SK-N-SH treated with all-trans-retinoic acid at 6 μM for 48 hours (cell line): ENCODE measurements around the gene NOC4L.

Source experiments
- ATAC-seq: fragments of 200-7000 bp; cut with Tn5 transposase; 3 replicates; pipeline ENCODE4 v1.9.1; 2020; ENCODE audit warnings: mild to moderate bottlenecking, moderate library complexity
- ARNTL ChIP-seq: fragments of 450-650 bp; formaldehyde crosslinking; IDR thresholded peaks from 2 replicates; pipeline ENCODE4 v1.5.0; 2020; ENCODE audit warnings: low read depth, mild to moderate bottlenecking, moderate library complexity, borderline replicate concordance
- BACH2 ChIP-seq: fragments of 250-450 bp; sonication (Bioruptor Pico); IDR thresholded peaks from 2 replicates; pipeline ENCODE4 v1.9.0; 2021; ENCODE audit warnings: mild to moderate bottlenecking, borderline replicate concordance
- CREB5 ChIP-seq: fragments of 250-450 bp; sonication (Bioruptor Pico); IDR thresholded peaks from 2 replicates; pipeline ENCODE4 v1.5.1; 2020; ENCODE audit warnings: low read depth, mild to moderate bottlenecking, moderate library complexity
- CSDC2 ChIP-seq: fragments of 250-450 bp; sonication (Bioruptor Pico); IDR thresholded peaks from 2 replicates; pipeline ENCODE4 v1.5.0; 2020; ENCODE audit warnings: mild to moderate bottlenecking, moderate library complexity
- ESRRG ChIP-seq: fragments of 250-450 bp; sonication (Bioruptor Pico); IDR thresholded peaks from 2 replicates; pipeline ENCODE4 v1.6.1; 2021; ENCODE audit warnings: mild to moderate bottlenecking
- GLIS3 ChIP-seq: fragments of 250-450 bp; sonication (Bioruptor Pico); IDR thresholded peaks from 2 replicates; pipeline ENCODE4 v1.5.0; 2020; ENCODE audit warnings: mild to moderate bottlenecking, moderate library complexity
- ISL1 ChIP-seq: fragments of 250-450 bp; sonication (Bioruptor Pico); IDR thresholded peaks from 2 replicates; pipeline ENCODE4 v2.1.2; 2022; ENCODE audit warnings: mild to moderate bottlenecking, moderate library complexity
- OSR1 ChIP-seq: fragments of 250-450 bp; sonication (Bioruptor Pico); IDR thresholded peaks from 2 replicates; pipeline ENCODE4 v1.8.0; 2022; ENCODE audit warnings: moderate library complexity, mild to moderate bottlenecking, inconsistent platforms
- POU6F1 ChIP-seq: fragments of 250-450 bp; sonication (Bioruptor Pico); IDR thresholded peaks from 2 replicates; pipeline ENCODE4 v1.8.0; 2021; ENCODE audit warnings: low read depth, mild to moderate bottlenecking, moderate library complexity, borderline replicate concordance
- PPARA ChIP-seq: fragments of 250-450 bp; sonication (Bioruptor Pico); IDR thresholded peaks from 2 replicates; pipeline ENCODE4 v1.5.0; 2020; ENCODE audit warnings: mild to moderate bottlenecking, borderline replicate concordance
- RARB ChIP-seq: fragments of 250-450 bp; sonication (Bioruptor Pico); IDR thresholded peaks from 2 replicates; pipeline ENCODE4 v1.8.0; 2021; ENCODE audit warnings: mild to moderate bottlenecking, moderate library complexity
- SNAI2 ChIP-seq: fragments of 250-450 bp; sonication (Bioruptor Pico); IDR thresholded peaks from 2 replicates; pipeline ENCODE4 v1.5.0; 2020; ENCODE audit warnings: mild to moderate bottlenecking, moderate library complexity
- TCF4 ChIP-seq: fragments of 250-450 bp; sonication (Bioruptor Pico); IDR thresholded peaks from 2 replicates; pipeline ENCODE4 v1.8.0; 2021; ENCODE audit warnings: mild to moderate bottlenecking, moderate library complexity, borderline replicate concordance
- TOX ChIP-seq: fragments of 250-450 bp; sonication (Bioruptor Pico); IDR thresholded peaks from 2 replicates; pipeline ENCODE4 v1.8.0; 2021; ENCODE audit warnings: mild to moderate bottlenecking, moderate library complexity, borderline replicate concordance
- TSHZ2 ChIP-seq: fragments of 250-450 bp; sonication (Bioruptor Pico); IDR thresholded peaks from 2 replicates; pipeline ENCODE4 v1.5.0; 2020; ENCODE audit warnings: mild to moderate bottlenecking, moderate library complexity
- ZC3H10 ChIP-seq: fragments of 250-450 bp; sonication (Bioruptor Pico); IDR thresholded peaks from 2 replicates; pipeline ENCODE4 v1.5.1; 2021; ENCODE audit warnings: mild to moderate bottlenecking, moderate library complexity
- ZFP3 ChIP-seq: fragments of 250-450 bp; sonication (Bioruptor Pico); IDR thresholded peaks from 2 replicates; pipeline ENCODE4 v1.5.0; 2020; ENCODE audit warnings: mild to moderate bottlenecking, moderate library complexity
- ZFP30 ChIP-seq: fragments of 450-650 bp; formaldehyde crosslinking; IDR thresholded peaks from 2 replicates; pipeline ENCODE4 v1.5.0; 2022; ENCODE audit warnings: mild to moderate bottlenecking, moderate library complexity
- ZNF565 ChIP-seq: fragments of 450-650 bp; formaldehyde crosslinking; conservative IDR thresholded peaks from 2 replicates; pipeline ENCODE4 v1.5.0; 2020; ENCODE audit warnings: low read depth, mild to moderate bottlenecking, moderate library complexity
- ZNF70 ChIP-seq: fragments of 450-650 bp; formaldehyde crosslinking; IDR thresholded peaks from 2 replicates; pipeline ENCODE4 v1.5.0; 2020; ENCODE audit warnings: mild to moderate bottlenecking, moderate library complexity
- ZNF8 ChIP-seq: fragments of 450-650 bp; formaldehyde crosslinking; IDR thresholded peaks from 2 replicates; pipeline ENCODE4 v1.5.0; 2020; ENCODE audit warnings: mild to moderate bottlenecking, moderate library complexity
- TF ChIP-seq, protein P1 (sequence below): fragments of 250-450 bp; sonication (Bioruptor Pico); IDR thresholded peaks from 2 replicates; pipeline ENCODE4 v1.8.0; 2020; ENCODE audit warnings: mild to moderate bottlenecking, moderate library complexity, borderline replicate concordance

NOC4L gene

DNA sequence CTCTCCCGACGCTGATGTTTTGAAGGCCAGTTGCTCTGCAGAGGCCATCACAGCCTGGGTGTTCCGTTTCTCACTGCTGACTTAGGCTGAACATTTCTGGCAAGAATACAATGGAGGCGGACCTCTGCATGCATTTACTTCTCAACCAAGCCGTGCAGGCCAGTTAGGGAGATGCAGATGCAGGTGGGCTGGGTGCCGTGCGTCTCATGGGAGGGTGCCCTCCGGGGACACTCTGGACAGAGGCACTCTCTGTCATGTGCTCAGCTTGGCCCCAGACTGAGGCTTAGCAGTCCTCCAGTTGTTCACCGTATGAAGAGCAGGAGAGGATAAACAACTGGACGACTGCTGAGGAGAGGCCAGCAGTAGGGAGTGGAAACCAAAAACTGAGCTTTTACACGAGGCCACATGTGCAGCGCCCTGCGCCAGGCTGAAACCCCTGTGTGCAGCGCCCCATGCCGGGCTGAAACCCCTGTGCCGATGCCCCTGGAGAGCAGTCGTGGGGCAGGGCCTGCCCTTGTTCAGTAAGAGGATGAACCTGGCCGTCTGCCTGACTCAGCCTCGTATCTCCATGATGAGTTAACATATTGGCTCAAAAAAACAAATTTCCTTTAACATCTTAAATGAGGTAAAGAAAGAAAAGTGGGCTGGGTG, 32.5 kb upstream of the NOC4L start:
- TF ChIP-seq CREB5 (CRISPR knock-in tag) = no peak
- no peak for TF ChIP-seq ZFP3 (CRISPR knock-in tag)
- no peak for TF ChIP-seq POU6F1 (CRISPR knock-in tag)
- TF ChIP-seq ZC3H10 = no peak
- no peak for TF ChIP-seq ZNF8 (CRISPR knock-in tag)
- TF ChIP-seq ESRRG (CRISPR knock-in tag) = no peak
- TF ChIP-seq CSDC2 (CRISPR knock-in tag) = no peak
- TF ChIP-seq TOX = no peak
- no peak for TF ChIP-seq ARNTL
- TF ChIP-seq ZNF70 = no peak
- TF ChIP-seq TSHZ2 (CRISPR knock-in tag) = no peak
- no peak for TF ChIP-seq ZNF565
- TF ChIP-seq ZFP30 (CRISPR knock-in tag) = no peak
- no peak for TF ChIP-seq GLIS3
- TF ChIP-seq, all 23 proteins: peak for 0
- no peak for ATAC-seq

DNA sequence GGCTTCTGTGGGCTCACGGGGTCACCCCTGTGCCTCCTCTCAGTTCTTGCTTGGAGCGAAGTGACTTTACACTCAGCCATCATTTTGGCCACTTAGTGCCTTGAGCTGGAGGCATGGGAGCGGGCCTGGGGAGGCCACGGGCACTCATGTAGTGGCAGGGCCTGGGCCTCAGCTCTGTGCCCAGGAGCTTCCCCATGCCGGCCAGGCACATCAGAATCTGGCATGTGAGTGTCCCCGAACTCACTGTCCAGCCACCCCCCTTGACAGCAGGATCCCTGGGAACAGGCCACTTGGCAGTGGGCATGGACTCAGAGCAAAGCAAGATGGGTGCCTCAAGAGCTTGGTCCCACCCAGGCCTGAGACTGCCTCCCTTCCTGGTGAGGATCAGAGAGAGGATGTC, 29.6 kb upstream of the NOC4L start:
- ATAC-seq = no peak
- TF ChIP-seq TOX (no peak), ZNF565 (no peak), ZNF8 (CRISPR knock-in tag) (no peak), ZFP3 (CRISPR knock-in tag) (no peak), ISL1 (CRISPR knock-in tag) (no peak), ZFP30 (CRISPR knock-in tag) (no peak), ZC3H10 (no peak), POU6F1 (CRISPR knock-in tag) (no peak), CSDC2 (CRISPR knock-in tag) (no peak), OSR1 (CRISPR knock-in tag) (no peak), ARNTL (no peak), SNAI2 (CRISPR knock-in tag) (no peak), RARB (CRISPR knock-in tag) (no peak), ESRRG (CRISPR knock-in tag) (no peak), BACH2 (CRISPR knock-in tag) (no peak), CREB5 (CRISPR knock-in tag) (no peak), PPARA (CRISPR knock-in tag) (no peak), TCF4 (CRISPR knock-in tag) (no peak), GLIS3 (no peak)
- TF ChIP-seq, protein P1, sequence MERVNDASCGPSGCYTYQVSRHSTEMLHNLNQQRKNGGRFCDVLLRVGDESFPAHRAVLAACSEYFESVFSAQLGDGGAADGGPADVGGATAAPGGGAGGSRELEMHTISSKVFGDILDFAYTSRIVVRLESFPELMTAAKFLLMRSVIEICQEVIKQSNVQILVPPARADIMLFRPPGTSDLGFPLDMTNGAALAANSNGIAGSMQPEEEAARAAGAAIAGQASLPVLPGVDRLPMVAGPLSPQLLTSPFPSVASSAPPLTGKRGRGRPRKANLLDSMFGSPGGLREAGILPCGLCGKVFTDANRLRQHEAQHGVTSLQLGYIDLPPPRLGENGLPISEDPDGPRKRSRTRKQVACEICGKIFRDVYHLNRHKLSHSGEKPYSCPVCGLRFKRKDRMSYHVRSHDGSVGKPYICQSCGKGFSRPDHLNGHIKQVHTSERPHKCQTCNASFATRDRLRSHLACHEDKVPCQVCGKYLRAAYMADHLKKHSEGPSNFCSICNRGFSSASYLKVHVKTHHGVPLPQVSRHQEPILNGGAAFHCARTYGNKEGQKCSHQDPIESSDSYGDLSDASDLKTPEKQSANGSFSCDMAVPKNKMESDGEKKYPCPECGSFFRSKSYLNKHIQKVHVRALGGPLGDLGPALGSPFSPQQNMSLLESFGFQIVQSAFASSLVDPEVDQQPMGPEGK (CRISPR knock-in tag) = no peak
